ENCODE results near the gene TMEM131.

Gene TMEM131

DNA sequence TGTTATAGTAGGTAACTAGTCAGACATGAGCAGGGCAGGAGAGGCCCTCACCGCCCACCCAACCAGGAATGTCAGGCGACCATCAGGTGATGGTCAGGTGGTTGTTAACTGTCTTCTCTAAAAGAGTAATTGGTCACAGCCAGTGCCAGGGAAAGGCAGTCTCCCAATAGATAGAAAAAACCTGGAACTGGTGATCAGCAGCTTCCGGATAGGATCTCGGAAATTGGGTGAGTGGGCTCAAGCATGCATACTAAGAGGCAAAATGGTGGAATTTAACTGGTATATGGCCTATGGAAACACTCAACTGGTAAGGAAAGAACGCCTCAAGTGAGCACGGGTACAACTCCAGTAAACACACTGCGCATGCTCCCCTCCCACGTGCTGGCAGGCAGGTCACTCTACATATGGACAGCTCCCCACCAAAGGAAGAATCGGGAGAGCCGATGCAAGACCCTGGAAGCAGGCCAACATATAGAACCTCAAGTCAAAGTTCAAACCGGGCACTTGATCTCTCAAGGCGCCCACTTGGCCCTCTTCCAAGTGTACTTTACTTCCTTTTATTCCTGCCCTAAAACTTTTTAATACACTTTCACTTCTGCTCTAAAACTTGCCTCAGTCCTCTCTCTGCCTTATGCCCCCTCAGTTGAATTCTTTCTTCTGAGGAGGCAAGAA is 43.5 kb upstream of the TMEM131 start:
- ChIA-PET POLR2A (no interaction called here), CTCF (interaction anchor here (0.5 kb wide), 1 partner anchor 10 kb away, joined by 3 read pairs; no protein-coding TSS in a partner anchor)

DNA sequence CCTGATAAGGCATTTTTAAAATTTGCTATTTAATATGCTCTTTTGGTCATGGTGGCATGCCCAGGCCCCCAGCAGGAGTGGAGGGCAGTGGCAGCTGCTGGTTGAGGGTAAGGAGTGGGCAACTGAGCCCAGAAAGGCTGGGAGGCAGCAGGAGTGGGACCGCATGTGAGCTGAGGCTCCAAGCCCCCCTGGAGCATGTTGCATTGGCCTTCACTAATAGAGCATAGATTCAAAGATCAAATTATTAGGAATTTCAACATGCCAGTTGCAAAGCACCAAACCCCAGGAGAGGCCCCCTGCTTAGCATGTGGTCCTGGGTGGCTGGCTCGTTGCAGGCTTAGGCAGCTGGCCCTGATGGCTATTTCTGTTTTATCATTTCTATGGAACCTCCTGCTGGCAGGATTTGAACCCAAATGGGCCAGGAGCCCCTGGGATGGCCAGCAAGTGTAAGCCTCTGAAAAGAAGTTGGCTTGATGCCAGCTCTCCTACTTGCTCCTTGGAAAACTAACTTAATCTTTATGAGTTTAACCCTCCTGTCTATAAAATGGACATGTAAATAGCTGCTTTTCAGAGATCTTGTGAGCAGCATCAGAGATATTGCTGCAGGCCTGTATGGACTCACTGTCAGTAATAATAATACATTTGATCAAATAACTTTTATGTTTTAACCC is 42.1 kb upstream of the TMEM131 start:
- TF ChIP-seq ZNF426 (tag by site-specific recombination; IDR thresholded peaks at IDR 0.05) (no peak), HOXC10 (CRISPR knock-in tag; IDR thresholded peaks at IDR 0.05) (no peak), PRDM6 (tag by site-specific recombination; IDR thresholded peaks at IDR 0.05) (peak; percentile 39; the same call in 1 of the 2 replicates), ZIC2 (tag by site-specific recombination; IDR thresholded peaks at IDR 0.05) (peak; percentile 59), ZBTB21 (tag by site-specific recombination; IDR thresholded peaks at IDR 0.05) (no peak), ZNF560 (tag by site-specific recombination; IDR thresholded peaks at IDR 0.05; ENCODE audit: borderline replicate concordance) (no peak), FEZF1 (tag by site-specific recombination; IDR thresholded peaks at IDR 0.05) (0 out of 2 replicates have a peak, but pooled peaks have one; percentile 18), ZSCAN16 (tag by site-specific recombination; IDR thresholded peaks at IDR 0.05) (no peak), GLIS1 (tag by site-specific recombination; IDR thresholded peaks at IDR 0.05) (peak; percentile 88), ZNF155 (tag by site-specific recombination; IDR thresholded peaks at IDR 0.05) (no peak), ZNF610 (tag by site-specific recombination; IDR thresholded peaks at IDR 0.05; ENCODE audit: borderline replicate concordance) (no peak), ZNF830 (tag by site-specific recombination; IDR thresholded peaks at IDR 0.05; ENCODE audit: low read depth) (peak; percentile 34; the same call in 1 of the 2 replicates), ZNF19 (tag by site-specific recombination; IDR thresholded peaks at IDR 0.05; ENCODE audit: low read depth) (no peak)
- TF ChIP-seq, protein P1, sequence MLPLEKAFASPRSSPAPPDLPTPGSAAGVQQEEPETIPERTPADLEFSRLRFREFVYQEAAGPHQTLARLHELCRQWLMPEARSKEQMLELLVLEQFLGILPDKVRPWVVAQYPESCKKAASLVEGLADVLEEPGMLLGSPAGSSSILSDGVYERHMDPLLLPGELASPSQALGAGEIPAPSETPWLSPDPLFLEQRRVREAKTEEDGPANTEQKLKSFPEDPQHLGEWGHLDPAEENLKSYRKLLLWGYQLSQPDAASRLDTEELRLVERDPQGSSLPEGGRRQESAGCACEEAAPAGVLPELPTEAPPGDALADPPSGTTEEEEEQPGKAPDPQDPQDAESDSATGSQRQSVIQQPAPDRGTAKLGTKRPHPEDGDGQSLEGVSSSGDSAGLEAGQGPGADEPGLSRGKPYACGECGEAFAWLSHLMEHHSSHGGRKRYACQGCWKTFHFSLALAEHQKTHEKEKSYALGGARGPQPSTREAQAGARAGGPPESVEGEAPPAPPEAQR (tag by site-specific recombination; IDR thresholded peaks at IDR 0.05), result no peak
- ChIA-PET POLR2A (no interaction called here), CTCF (interaction anchor here (0.5 kb wide), 1 partner anchor 453 kb away, joined by 3 read pairs; no protein-coding TSS in a partner anchor)
- Histone ChIP-seq H3K4me3 (ENCODE audit: low read depth, low read length) (no peak overlapping the region), H3K9me3 (ENCODE audit: control insufficient read depth, insufficient read depth, low read depth, low read length) (no peaks in the 10 kb centered on the region), H3K4me1 (ENCODE audit: control insufficient read depth, insufficient read depth, low read length) (peaks cover 5% of the 10 kb centered on the region; the same call in 1 of the 2 replicates), H3K36me3 (ENCODE audit: control insufficient read depth in 2 of 2, insufficient read depth in 1 of 2, low read length in 2 of 2) (no peaks in the 10 kb centered on the region), H3K27ac (ENCODE audit: extremely low read depth, low read depth, low read length) (no peak overlapping the region)

More for the DNA sequence above, 43.5 kb upstream of the TMEM131 start:
- no peak overlapping the region for H3K4me3 ChIP-seq (ENCODE audit: low read depth, low read length)
- H3K4me1 ChIP-seq (ENCODE audit: control insufficient read depth, insufficient read depth, low read length), result peaks cover 5% of the 10 kb centered on the region; the same call in 1 of the 2 replicates
- H3K9me3 ChIP-seq (ENCODE audit: control insufficient read depth, insufficient read depth, low read depth, low read length), result no peaks in the 10 kb centered on the region
- no peak for TF ChIP-seq ZNF571 (tag by site-specific recombination; IDR thresholded peaks at IDR 0.05)
- TF ChIP-seq KLF8 (tag by site-specific recombination; IDR thresholded peaks at IDR 0.05), result no peak
- no peak for TF ChIP-seq ZNF132 (tag by site-specific recombination; IDR thresholded peaks at IDR 0.05; ENCODE audit: borderline replicate concordance)
- no peak for TF ChIP-seq ZNF24 (tag by site-specific recombination; IDR thresholded peaks at IDR 0.05)
- no peak for TF ChIP-seq ZNF350 (tag by site-specific recombination; IDR thresholded peaks at IDR 0.05)
- TF ChIP-seq ZNF155 (tag by site-specific recombination; IDR thresholded peaks at IDR 0.05), result no peak
- TF ChIP-seq ZNF529 (tag by site-specific recombination; IDR thresholded peaks at IDR 0.05; ENCODE audit: insufficient replicate concordance), result no peak
- H3K27ac ChIP-seq (ENCODE audit: extremely low read depth, low read depth, low read length), result no peak overlapping the region
- no peaks in the 10 kb centered on the region for H3K36me3 ChIP-seq (ENCODE audit: control insufficient read depth in 2 of 2, insufficient read depth in 1 of 2, low read length in 2 of 2)

Data from HEK293 (cell line).